Neural cell (in vitro differentiated cells): ENCODE measurements around the gene LGALS1. TPM values are rescaled to one million over a fixed set of nuclear protein-coding genes. Genes with fewer than 3 reads are reported as not detected.

ENCODE experiments used
- H2AFZ ChIP-seq: fragments of 200-600, 300-800 bp; sonication (generic), shearing (Covaris generic); 2 replicates; pipeline ENCODE4 v1.6.0; 2014; ENCODE audit warnings: low read depth, mild to moderate bottlenecking, antibody characterized with exemption, low read length, moderate library complexity
- H3F3A ChIP-seq: fragments of 200-600 bp; shearing (Covaris generic); 2 replicates; pipeline ENCODE4 v1.6.1; 2016; ENCODE audit warnings: mild to moderate bottlenecking, moderate library complexity, mixed read lengths, antibody characterized with exemption, low read length; ENCODE audit not compliant: insufficient read depth, poor library complexity, severe bottlenecking
- H3K27ac ChIP-seq: fragments of 200-600, 300-800 bp; sonication (generic), shearing (Covaris generic); 2 replicates; pipeline ENCODE4 v1.5.1; 2014; ENCODE audit warnings: mild to moderate bottlenecking, low read length, moderate library complexity
- H3K27me3 ChIP-seq: fragments of 300-800, 200-600 bp; sonication (generic), shearing (Covaris generic); 2 replicates; pipeline ENCODE4 v1.6.0; 2014; ENCODE audit warnings: mild to moderate bottlenecking, low read depth, low read length, moderate library complexity; ENCODE audit not compliant: insufficient read depth
- H3K36me3 ChIP-seq: fragments of 300-800, 200-600 bp; sonication (generic), shearing (Covaris generic); 2 replicates; pipeline ENCODE4 v1.5.1; 2014; ENCODE audit warnings: mild to moderate bottlenecking, antibody characterized with exemption, low read length, moderate library complexity; ENCODE audit not compliant: insufficient read depth
- H3K4me2 ChIP-seq: fragments of 300-800, 200-600 bp; sonication (generic), shearing (Covaris generic); 2 replicates; pipeline ENCODE4 v1.6.0; 2014; ENCODE audit warnings: mild to moderate bottlenecking, low read length
- H3K4me3 ChIP-seq: fragments of 300-800, 200-600 bp; sonication (generic), shearing (Covaris generic); 2 replicates; pipeline ENCODE4 v1.5.1; 2014; ENCODE audit warnings: mild to moderate bottlenecking, low read length, moderate library complexity
- H3K79me2 ChIP-seq: fragments of 200-600 bp; shearing (Covaris generic); replicated peaks from 2 replicates; pipeline ENCODE4 v1.6.0; 2014; ENCODE audit warnings: mild to moderate bottlenecking, low read length, moderate library complexity; ENCODE audit not compliant: insufficient read depth
- H3K9ac ChIP-seq: fragments of 300-800, 200-600 bp; sonication (generic), shearing (Covaris generic); 2 replicates; pipeline ENCODE4 v1.6.1; 2016; ENCODE audit warnings: mild to moderate bottlenecking, low read length, mixed read lengths
- H3K9me2 ChIP-seq: fragments of 200-600 bp; shearing (Covaris generic); 2 replicates; pipeline ENCODE4 v1.6.1; 2016; ENCODE audit warnings: mild to moderate bottlenecking, low read length, mixed read lengths; ENCODE audit not compliant: insufficient read depth
- H3K9me3 ChIP-seq: fragments of 200-600, 300-800 bp; sonication (generic), shearing (Covaris generic); 2 replicates; pipeline ENCODE4 v1.6.1; 2016; ENCODE audit warnings: mild to moderate bottlenecking, mixed run types, low read length, moderate library complexity, mixed read lengths
- H4K20me1 ChIP-seq: fragments of 200-600 bp; shearing (Covaris generic); 2 replicates; pipeline ENCODE4 v1.6.1; 2016; ENCODE audit warnings: mild to moderate bottlenecking, mixed run types; ENCODE audit not compliant: insufficient read depth
- CTCF ChIP-seq: fragments of 450-650 bp; IDR thresholded peaks from 2 replicates; pipeline ENCODE4 v1.5.1; 2014; ENCODE audit warnings: antibody characterized with exemption, mild to moderate bottlenecking, moderate library complexity; ENCODE audit not compliant: poor library complexity, severe bottlenecking
- EP300 ChIP-seq: fragments of 450-650 bp; conservative IDR thresholded peaks from 2 replicates; pipeline ENCODE4 v1.6.1; 2014; ENCODE audit warnings: antibody characterized with exemption, mild to moderate bottlenecking, moderate library complexity; ENCODE audit not compliant: poor library complexity, severe bottlenecking
- EZH2 ChIP-seq: fragments of 200-600, 300-800 bp; shearing (Covaris generic), sonication (generic); IDR thresholded peaks from 2 replicates; pipeline ENCODE4 v1.6.1; 2014; ENCODE audit warnings: antibody characterized with exemption, low read length, borderline replicate concordance, mild to moderate bottlenecking; ENCODE audit not compliant: insufficient read depth, poor library complexity, severe bottlenecking
- MXI1 ChIP-seq: fragments of 450-650 bp; conservative IDR thresholded peaks from 2 replicates; pipeline ENCODE4 v1.6.1; 2014; ENCODE audit warnings: antibody characterized with exemption, mild to moderate bottlenecking; ENCODE audit not compliant: poor library complexity, severe bottlenecking
- POLR2AphosphoS5 ChIP-seq: IDR thresholded peaks from 2 replicates; pipeline ENCODE4 v1.6.1; 2012
- RAD21 ChIP-seq: fragments of 450-650 bp; conservative IDR thresholded peaks from 2 replicates; pipeline ENCODE4 v1.6.1; 2014; ENCODE audit warnings: antibody characterized with exemption, mild to moderate bottlenecking, moderate library complexity
- REST ChIP-seq: IDR thresholded peaks from 2 replicates; pipeline ENCODE4 v1.6.1; 2012; ENCODE audit warnings: borderline replicate concordance
- SMC3 ChIP-seq: fragments of 450-650 bp; conservative IDR thresholded peaks from 2 replicates; pipeline ENCODE4 v1.6.1; 2014; ENCODE audit warnings: antibody characterized with exemption, mild to moderate bottlenecking, moderate library complexity; ENCODE audit not compliant: poor library complexity
- TAF1 ChIP-seq: IDR thresholded peaks from 2 replicates; pipeline ENCODE4 v1.6.1; 2012; ENCODE audit warnings: low read depth
- polyA plus RNA-seq: library from polyadenylated mRNA; depleted of rRNA; stranded (reverse); fragments of >200 nt; gene quantifications from 2 replicates; pipeline ENCODE4 v1.2.3, GENCODE V29; 2014

Gene LGALS1
- polyA plus RNA-seq, 1 donor from 2014 or later: not detected

- H3K79me2 ChIP-seq: no peaks in the 10 kb centered on the region
- H3K27me3 ChIP-seq: no peaks in the 10 kb centered on the region
- no peak overlapping the region for H3K9ac ChIP-seq
- no peaks in the 10 kb centered on the region for H4K20me1 ChIP-seq
- H2AFZ ChIP-seq: no peak overlapping the region
- H3F3A ChIP-seq: no peaks in the 10 kb centered on the region
- H3K9me3 ChIP-seq: no peaks in the 10 kb centered on the region
- H3K27ac ChIP-seq: no peak overlapping the region
- TF ChIP-seq TAF1: no peak
- TF ChIP-seq MXI1: no peak
- TF ChIP-seq REST: no peak
- TF ChIP-seq RAD21: no peak
- no peak for TF ChIP-seq CTCF
- no peak for TF ChIP-seq SMC3
- H3K4me2 ChIP-seq: no peak overlapping the region
- H3K9me2 ChIP-seq: no peaks in the 10 kb centered on the region
- no peak overlapping the region for H3K4me3 ChIP-seq
- H3K36me3 ChIP-seq: no peaks in the 10 kb centered on the region
These were observed 35.2 kb downstream of the LGALS1 start for GRCh38 chr22:37710675-37711074.

GRCh38 chr22:37711490-37711889 is 36.1 kb downstream of the LGALS1 start:
- Histone ChIP-seq H3K4me3 (no peak overlapping the region), H3K9me3 (no peaks in the 10 kb centered on the region), H4K20me1 (no peaks in the 10 kb centered on the region), H3K9me2 (no peaks in the 10 kb centered on the region), H2AFZ (no peak overlapping the region), H3K79me2 (no peaks in the 10 kb centered on the region), H3K9ac (no peak overlapping the region), H3K27ac (no peak overlapping the region), H3K36me3 (no peaks in the 10 kb centered on the region), H3K4me2 (no peak overlapping the region), H3K27me3 (no peaks in the 10 kb centered on the region), H3F3A (no peaks in the 10 kb centered on the region)
- no peak for TF ChIP-seq SMC3
- no peak for TF ChIP-seq TAF1
- TF ChIP-seq CTCF: no peak
- no peak for TF ChIP-seq EP300
- no peak for TF ChIP-seq POLR2AphosphoS5
- no peak for TF ChIP-seq RAD21
- TF ChIP-seq EZH2: no peak
- TF ChIP-seq REST: no peak
- TF ChIP-seq MXI1: no peak
